Liver (tissue), 9 donors: ENCODE results near the gene EXOC2. TPM values are rescaled to one million over a fixed set of nuclear protein-coding genes. Genes with fewer than 3 reads are reported as not detected.

Experiments
- DNase-seq: peaks from one replicate; pipeline ENCODE4 v3.0.0-alpha.2; 2017; ENCODE audit warnings: low spot score
- H3K27ac ChIP-seq, 2 donors: one replicate each; pipeline ENCODE4 v1.7.0; 2013; ENCODE audit warnings: inconsistent platforms in 2 of 2, low read length in 2 of 2, control low read depth in 1 of 2, low read depth in 1 of 2, mild to moderate bottlenecking in 1 of 2
- H3K27me3 ChIP-seq, 4 donors: one replicate each; pipeline versions ENCODE4 v1.6.1 to v1.7.0; 2013; ENCODE audit warnings: low read length in 3 of 4, inconsistent platforms in 1 of 4, mild to moderate bottlenecking in 1 of 4, moderate library complexity in 1 of 4; ENCODE audit not compliant: control insufficient read depth in 4 of 4, insufficient read depth in 4 of 4
- H3K36me3 ChIP-seq, 4 donors: one replicate each; pipeline versions ENCODE4 v1.6.1 to v1.7.0; 2013; ENCODE audit warnings: low read length in 3 of 4, mild to moderate bottlenecking in 3 of 4, low read depth in 1 of 4, moderate library complexity in 1 of 4; ENCODE audit not compliant: control insufficient read depth in 4 of 4, insufficient read depth in 3 of 4
- H3K4me1 ChIP-seq, 4 donors: one replicate each; pipeline versions ENCODE4 v1.6.1 to v1.7.0; 2013; ENCODE audit warnings: low read length in 3 of 4, mild to moderate bottlenecking in 3 of 4, moderate library complexity in 1 of 4; ENCODE audit not compliant: control insufficient read depth in 4 of 4, insufficient read depth in 4 of 4
- H3K4me3 ChIP-seq, 3 donors: one replicate each; pipeline versions ENCODE4 v1.6.1 to v1.7.0; 2013; ENCODE audit warnings: low read length in 3 of 3, control low read depth in 1 of 3, low read depth in 1 of 3, mild to moderate bottlenecking in 1 of 3
- H3K9ac ChIP-seq, 2 donors: one replicate each; pipeline ENCODE4 v1.7.0; 2013; ENCODE audit warnings: low read length in 2 of 2, mild to moderate bottlenecking in 2 of 2, moderate library complexity in 2 of 2, control low read depth in 1 of 2, low read depth in 1 of 2
- H3K9me3 ChIP-seq, 4 donors: one replicate each; pipeline versions ENCODE4 v1.6.1 to v1.7.0; 2013; ENCODE audit warnings: low read length in 3 of 4; ENCODE audit not compliant: control insufficient read depth in 4 of 4
- EGR1 ChIP-seq, 2 donors: IDR thresholded peaks; 2 replicates each; pipeline ENCODE4 v1.6.1; 2016 to 2018; ENCODE audit warnings: antibody characterized with exemption in 2 of 2, low read depth in 2 of 2
- FOXA1 ChIP-seq: IDR thresholded peaks from 2 replicates; pipeline ENCODE4 v1.6.1; 2016; ENCODE audit warnings: antibody characterized with exemption
- FOXA2 ChIP-seq: IDR thresholded peaks from 2 replicates; pipeline ENCODE4 v1.6.1; 2016; ENCODE audit warnings: antibody characterized with exemption
- GABPA ChIP-seq, 2 donors: IDR thresholded peaks in 1 of 2; conservative IDR thresholded peaks in 1 of 2; 2 replicates each; pipeline ENCODE4 v1.6.1; 2016; ENCODE audit warnings: antibody characterized with exemption in 2 of 2, mild to moderate bottlenecking in 1 of 2, moderate library complexity in 1 of 2
- HNF4A ChIP-seq, 2 donors: conservative IDR thresholded peaks; 2 replicates each; pipeline ENCODE4 v1.6.1; 2016; ENCODE audit warnings: antibody characterized with exemption in 2 of 2, mild to moderate bottlenecking in 2 of 2
- HNF4G ChIP-seq: IDR thresholded peaks from 2 replicates; pipeline ENCODE4 v1.6.1; 2016; ENCODE audit warnings: antibody characterized with exemption
- JUND ChIP-seq, 2 donors: IDR thresholded peaks; 2 replicates each; pipeline ENCODE4 v1.6.1; 2016; ENCODE audit warnings: antibody characterized with exemption in 2 of 2
- MAX ChIP-seq: IDR thresholded peaks from 2 replicates; pipeline ENCODE4 v1.6.1; 2016; ENCODE audit warnings: antibody characterized with exemption
- NR2F2 ChIP-seq: IDR thresholded peaks from 2 replicates; pipeline ENCODE4 v1.6.1; 2016; ENCODE audit warnings: antibody characterized with exemption
- RAD21 ChIP-seq, 2 donors: IDR thresholded peaks; 2 replicates each; pipeline ENCODE4 v1.6.1; 2016; ENCODE audit warnings: antibody characterized with exemption in 2 of 2, mild to moderate bottlenecking in 2 of 2
- RXRA ChIP-seq, 2 donors: IDR thresholded peaks; 2 replicates each; pipeline ENCODE4 v1.6.1; 2017 to 2018; ENCODE audit warnings: antibody characterized with exemption in 2 of 2, mild to moderate bottlenecking in 1 of 2
- SP1 ChIP-seq: IDR thresholded peaks from 2 replicates; pipeline ENCODE4 v1.6.1; 2018; ENCODE audit warnings: antibody characterized with exemption, mild to moderate bottlenecking
- TAF1 ChIP-seq: conservative IDR thresholded peaks from 2 replicates; pipeline ENCODE4 v1.6.1; 2016; ENCODE audit warnings: antibody characterized with exemption, mild to moderate bottlenecking
- WGBS: extraction: QIAGEN DNeasy Blood & Tissue Kit; methylation state at CpG from one replicate; pipeline ENCODE4 v1.1.7; 2013; 5-methylcytosine and 5-hydroxymethylcytosine counted together
- polyA plus RNA-seq, 2 donors: library from polyadenylated mRNA; stranded (reverse) in 1 of 2; unstranded in 1 of 2; fragments of 200-250 nt in 1 of 2; fragments of >200 nt in 1 of 2; fragmentation: Nextera tagmentation in 1 of 2; extraction: Ambion mirVana in 1 of 2; gene quantifications; one replicate each; pipeline versions ENCODE4 v1.2.1 to v1.2.3, GENCODE V29; 2013 to 2015
- total RNA-seq, 2 donors: library from RNA; depleted of rRNA; stranded (reverse); fragments of >200 nt; gene quantifications; one replicate each; pipeline ENCODE4 v1.2.3, GENCODE V29; 2014
- TF ChIP-seq, protein P1 (sequence below): fragments of 150-350 bp; IDR thresholded peaks from 2 replicates; pipeline ENCODE4 v1.5.1; 2017; ENCODE audit warnings: improper control_type of control experiment, low read depth, low read length; ENCODE audit not compliant: missing input control
- TF ChIP-seq, protein P2 (sequence below): IDR thresholded peaks from 2 replicates; pipeline ENCODE4 v1.6.1; 2016; ENCODE audit warnings: antibody characterized with exemption
- donor health status: healthy.
- donor health status: healthy.
- donor health status: healthy.
- donor health status: healthy.
- donor health status: healthy.

Gene EXOC2
- total and polyA plus RNA-seq, 4 donors, result 6.7 to 15.3 (median 9.2) TPM

DNA sequence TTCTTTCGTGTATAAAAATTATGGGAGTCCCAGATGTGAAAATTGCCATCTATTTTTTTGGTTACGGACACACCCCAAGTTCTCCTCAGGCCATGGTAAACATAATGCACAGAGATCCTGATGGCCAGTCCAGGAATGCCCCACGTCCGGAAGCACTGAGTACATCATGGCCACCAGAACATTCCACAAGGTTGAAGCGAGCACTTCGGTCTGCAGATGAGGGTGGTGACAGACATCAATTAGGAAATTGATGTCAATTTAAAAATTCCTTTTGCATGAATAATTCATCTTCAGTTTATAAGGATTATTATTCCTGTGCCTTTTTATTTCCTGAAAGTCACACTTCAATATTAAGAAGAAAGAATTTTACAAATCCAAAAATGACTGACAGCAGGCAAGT is 13.2 kb upstream of the EXOC2 start:
- peaks cover 0 to 5% (median 0%) of the 10 kb centered on the region in 4 donors for H3K27me3 ChIP-seq
- H3K9me3 ChIP-seq, result no peaks in the 10 kb centered on the region
- WGBS, result 93% methylated on average over 6 of the region's 6 CpGs
- no peak overlapping the region for H3K4me3 ChIP-seq
- no peak overlapping the region for H3K27ac ChIP-seq
- no peak for DNase-seq
- H3K36me3 ChIP-seq, result no peaks in the 10 kb centered on the region
- H3K9ac ChIP-seq, result no peak overlapping the region
- peaks cover 3 to 15% (median 9%) of the 10 kb centered on the region in 4 donors for H3K4me1 ChIP-seq
- no peak for TF ChIP-seq JUND (IDR thresholded peaks at IDR 0.05)
- no peak for TF ChIP-seq HNF4A (conservative IDR thresholded peaks at IDR 0.05)

DNA sequence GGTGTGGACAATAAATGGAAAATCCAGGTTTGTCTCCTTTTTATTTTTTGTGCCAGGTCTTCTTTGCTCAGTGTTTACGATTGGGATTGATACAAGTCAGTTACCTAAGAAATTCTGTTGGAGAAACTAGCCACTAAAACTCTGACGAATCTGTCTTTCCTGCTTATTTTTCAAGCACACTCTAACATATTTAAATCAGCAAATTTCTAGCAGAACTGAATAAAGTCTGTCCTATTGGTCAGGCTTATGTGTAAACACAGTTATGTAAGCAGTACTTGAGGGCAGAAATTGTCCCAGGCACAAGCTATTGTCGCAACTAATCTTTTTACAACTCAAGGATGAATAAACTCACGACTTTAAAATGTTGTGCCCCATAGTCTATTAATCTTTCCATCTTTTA is 12.1 kb upstream of the EXOC2 start:
- TF ChIP-seq HNF4A (conservative IDR thresholded peaks at IDR 0.05) (peak; percentile 52 to 56), JUND (IDR thresholded peaks at IDR 0.05) (no peak), FOXA1 (peak; percentile 58), SP1 (peak; percentile 56), FOXA2 (peak; percentile 67)
- Histone ChIP-seq H3K4me1 (peaks cover 3 to 11% (median 6%) of the 10 kb centered on the region in 4 donors), H3K4me3 (no peak overlapping the region), H3K27ac (no peak overlapping the region), H3K9ac (no peak overlapping the region), H3K9me3 (no peaks in the 10 kb centered on the region), H3K27me3 (peaks cover 0 to 2% (median 0%) of the 10 kb centered on the region in 4 donors), H3K36me3 (no peaks in the 10 kb centered on the region)
- no peak for DNase-seq
- WGBS, result 20% methylated on average over 4 of the region's 4 CpGs

DNA sequence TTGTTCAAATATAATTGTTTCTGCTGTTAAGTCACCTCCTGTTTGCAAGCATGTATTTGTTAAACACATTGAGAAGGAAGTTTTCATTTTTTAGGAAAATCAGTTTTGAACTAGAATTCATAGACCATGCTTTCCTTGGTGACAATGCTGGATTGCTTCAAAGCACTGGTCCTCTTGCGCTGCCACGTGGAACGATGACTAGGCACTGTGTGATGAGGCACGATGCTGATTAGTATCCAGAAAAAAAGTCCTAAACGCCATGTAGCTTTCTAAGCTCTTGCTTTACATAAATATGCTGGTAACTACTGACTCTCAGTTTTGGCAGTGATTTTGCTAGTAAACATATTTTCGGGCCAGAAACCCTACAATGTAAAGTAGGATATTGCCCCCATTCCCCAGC is 11.1 kb upstream of the EXOC2 start:
- no peak overlapping the region for H3K4me3 ChIP-seq
- no peaks in the 10 kb centered on the region for H3K36me3 ChIP-seq
- 80% methylated on average over 6 of the region's 6 CpGs for WGBS
- TF ChIP-seq TAF1 (no peak), FOXA2 (no peak), EGR1 (IDR thresholded peaks at IDR 0.05; ENCODE audit: low read depth in 2 of 2) (no peak), FOXA1 (no peak), MAX (no peak), NR2F2 (no peak)
- TF ChIP-seq, protein P1, sequence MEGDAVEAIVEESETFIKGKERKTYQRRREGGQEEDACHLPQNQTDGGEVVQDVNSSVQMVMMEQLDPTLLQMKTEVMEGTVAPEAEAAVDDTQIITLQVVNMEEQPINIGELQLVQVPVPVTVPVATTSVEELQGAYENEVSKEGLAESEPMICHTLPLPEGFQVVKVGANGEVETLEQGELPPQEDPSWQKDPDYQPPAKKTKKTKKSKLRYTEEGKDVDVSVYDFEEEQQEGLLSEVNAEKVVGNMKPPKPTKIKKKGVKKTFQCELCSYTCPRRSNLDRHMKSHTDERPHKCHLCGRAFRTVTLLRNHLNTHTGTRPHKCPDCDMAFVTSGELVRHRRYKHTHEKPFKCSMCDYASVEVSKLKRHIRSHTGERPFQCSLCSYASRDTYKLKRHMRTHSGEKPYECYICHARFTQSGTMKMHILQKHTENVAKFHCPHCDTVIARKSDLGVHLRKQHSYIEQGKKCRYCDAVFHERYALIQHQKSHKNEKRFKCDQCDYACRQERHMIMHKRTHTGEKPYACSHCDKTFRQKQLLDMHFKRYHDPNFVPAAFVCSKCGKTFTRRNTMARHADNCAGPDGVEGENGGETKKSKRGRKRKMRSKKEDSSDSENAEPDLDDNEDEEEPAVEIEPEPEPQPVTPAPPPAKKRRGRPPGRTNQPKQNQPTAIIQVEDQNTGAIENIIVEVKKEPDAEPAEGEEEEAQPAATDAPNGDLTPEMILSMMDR, result no peak
- no peak overlapping the region for H3K9ac ChIP-seq
- H3K27me3 ChIP-seq, result no peaks in the 10 kb centered on the region
- no peak overlapping the region for H3K27ac ChIP-seq
- H3K4me1 ChIP-seq, result peaks cover 3 to 11% (median 6%) of the 10 kb centered on the region in 4 donors
- H3K9me3 ChIP-seq, result no peaks in the 10 kb centered on the region
- DNase-seq, result no peak

- Histone ChIP-seq H3K27me3 (no peaks in the 10 kb centered on the region), H3K36me3 (no peaks in the 10 kb centered on the region), H3K9ac (no peak overlapping the region), H3K27ac (no peak overlapping the region), H3K4me3 (no peak overlapping the region), H3K4me1 (peaks cover 3 to 11% (median 6%) of the 10 kb centered on the region in 4 donors), H3K9me3 (no peaks in the 10 kb centered on the region)
- 88% methylated on average over 3 of the region's 3 CpGs for WGBS
- DNase-seq, result no peak
- TF ChIP-seq RXRA (IDR thresholded peaks at IDR 0.05) (no peak), JUND (IDR thresholded peaks at IDR 0.05) (no peak), EGR1 (IDR thresholded peaks at IDR 0.05; ENCODE audit: low read depth in 2 of 2) (no peak), RAD21 (IDR thresholded peaks at IDR 0.05) (no peak), SP1 (no peak), GABPA (IDR thresholded peaks at IDR 0.05 in 1 of 2, conservative IDR thresholded peaks at IDR 0.05 in 1 of 2) (no peak), HNF4A (conservative IDR thresholded peaks at IDR 0.05) (no peak), TAF1 (no peak), NR2F2 (no peak), HNF4G (no peak)
- TF ChIP-seq, protein P1, result no peak
- TF ChIP-seq, protein P2, sequence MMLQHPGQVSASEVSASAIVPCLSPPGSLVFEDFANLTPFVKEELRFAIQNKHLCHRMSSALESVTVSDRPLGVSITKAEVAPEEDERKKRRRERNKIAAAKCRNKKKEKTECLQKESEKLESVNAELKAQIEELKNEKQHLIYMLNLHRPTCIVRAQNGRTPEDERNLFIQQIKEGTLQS, result no peak
These were observed 10.6 kb upstream of the EXOC2 start for GRCh38 chr6:703552-703951.
